ENCODE data around the gene TNRC18. TPM values are rescaled to one million over a fixed set of nuclear protein-coding genes. Genes with fewer than 3 reads are reported as not detected.
"Not testable (repeated sequence)": the region's sequence is repeated elsewhere in the genome, so short reads cannot be mapped to it uniquely, and the experiment has no call there.

Gene TNRC18
- total RNA-seq, 6 experiments from 2014 or later = 70.6 to 87.1 (median 79.9) TPM

GRCh38 chr7:5322621-5323410 is 100.8 kb downstream of the TNRC18 start:
- H3K27me3 Mint-ChIP-seq (ENCODE audit: insufficient read depth) = peaks cover 15% of the 10 kb centered on the region
- H3K36me3 Mint-ChIP-seq (ENCODE audit: low read depth) = peaks cover 49% of the 10 kb centered on the region
- no peak overlapping the region for H3K4me3 Mint-ChIP-seq
- H3K9me3 Mint-ChIP-seq = peaks cover 23% of the 10 kb centered on the region
- no peak for DNase-seq
- no peak for TF ChIP-seq CTCF (IDR thresholded peaks at IDR 0.05)
- no peak overlapping the region for H3K27ac Mint-ChIP-seq
- H3K4me1 Mint-ChIP-seq (ENCODE audit: low read depth) = peaks cover 11% of the 10 kb centered on the region

- no peak for DNase-seq
- Mint-ChIP-seq H3K27ac (no peak overlapping the region), H3K4me1 (ENCODE audit: low read depth) (no peaks in the 10 kb centered on the region), H3K4me3 (no peak overlapping the region), H3K9me3 (peaks cover 23% of the 10 kb centered on the region), H3K36me3 (ENCODE audit: low read depth) (peaks cover 49% of the 10 kb centered on the region), H3K27me3 (ENCODE audit: insufficient read depth) (peaks cover 14% of the 10 kb centered on the region)
- TF ChIP-seq CTCF (IDR thresholded peaks at IDR 0.05) = no peak
Observed at GRCh38 chr7:5320802-5321396, 102.7 kb downstream of the TNRC18 start.

GRCh38 chr7:5320391-5320790 is 103.2 kb downstream of the TNRC18 start:
- Mint-ChIP-seq H3K36me3 (ENCODE audit: low read depth) (peaks cover 51% of the 10 kb centered on the region), H3K27me3 (ENCODE audit: insufficient read depth) (peaks cover 14% of the 10 kb centered on the region), H3K4me1 (ENCODE audit: low read depth) (no peaks in the 10 kb centered on the region), H3K9me3 (peaks cover 23% of the 10 kb centered on the region), H3K27ac (no peak overlapping the region), H3K4me3 (no peak overlapping the region)
- no peak for DNase-seq
- TF ChIP-seq CTCF (IDR thresholded peaks at IDR 0.05) = no peak

- not testable (repeated sequence) for H3K4me1 Mint-ChIP-seq (ENCODE audit: low read depth); H3K4me3 Mint-ChIP-seq; H3K27ac Mint-ChIP-seq; DNase-seq
- peaks cover 18% of the 10 kb centered on the region for H3K27me3 Mint-ChIP-seq (ENCODE audit: insufficient read depth)
- peaks cover 48% of the 10 kb centered on the region for H3K36me3 Mint-ChIP-seq (ENCODE audit: low read depth)
- H3K9me3 Mint-ChIP-seq = peaks cover 23% of the 10 kb centered on the region
Observed at GRCh38 chr7:5318613-5319012, 105.0 kb downstream of the TNRC18 start.

GRCh38 chr7:5315761-5316160 is 107.9 kb downstream of the TNRC18 start:
- Mint-ChIP-seq H3K4me3 (no peak overlapping the region), H3K27ac (no peak overlapping the region), H3K4me1 (ENCODE audit: low read depth) (no peaks in the 10 kb centered on the region), H3K27me3 (ENCODE audit: insufficient read depth) (peaks cover 13% of the 10 kb centered on the region), H3K36me3 (ENCODE audit: low read depth) (peaks cover 43% of the 10 kb centered on the region), H3K9me3 (peaks cover 23% of the 10 kb centered on the region)
- TF ChIP-seq CTCF (IDR thresholded peaks at IDR 0.05) = no peak
- DNase-seq = no peak

- Mint-ChIP-seq H3K27ac (no peak overlapping the region), H3K27me3 (ENCODE audit: insufficient read depth) (peaks cover 13% of the 10 kb centered on the region), H3K36me3 (ENCODE audit: low read depth) (peaks cover 39% of the 10 kb centered on the region), H3K4me3 (no peak overlapping the region), H3K9me3 (peaks cover 20% of the 10 kb centered on the region), H3K4me1 (ENCODE audit: low read depth) (no peaks in the 10 kb centered on the region)
- no peak for DNase-seq
- TF ChIP-seq CTCF (IDR thresholded peaks at IDR 0.05) = no peak
Observed at GRCh38 chr7:5314864-5315263, 108.8 kb downstream of the TNRC18 start.

GRCh38 chr7:5313076-5313885 is 110.4 kb downstream of the TNRC18 start:
- not testable (repeated sequence) for H3K9me3 Mint-ChIP-seq; H3K4me3 Mint-ChIP-seq; H3K27ac Mint-ChIP-seq; DNase-seq; H3K4me1 Mint-ChIP-seq (ENCODE audit: low read depth)
- Mint-ChIP-seq H3K36me3 (ENCODE audit: low read depth) (peaks cover 27% of the 10 kb centered on the region), H3K27me3 (ENCODE audit: insufficient read depth) (peaks cover 16% of the 10 kb centered on the region)

All from HFFc6 (cell line).